K562 (cell line): ENCODE measurements around the gene CNNM4.

Source experiments
- CTCF ChIP-seq, 3 experiments: IDR thresholded peaks in 2 of 3; conservative IDR thresholded peaks in 1 of 3; 2 replicates each; pipeline ENCODE4 v1.5.1; 2011 to 2012; ENCODE audit warnings: low read length in 3 of 3, mild to moderate bottlenecking in 3 of 3, control low read depth in 2 of 3, improper control_type of control experiment in 1 of 3, inconsistent platforms in 1 of 3, low read depth in 1 of 3, mixed read lengths in 1 of 3, moderate library complexity in 1 of 3; ENCODE audit not compliant: insufficient read depth in 2 of 3
- FOXA1 ChIP-seq: fragments of 450-650 bp; IDR thresholded peaks from 2 replicates; pipeline ENCODE4 v1.6.1; 2016; ENCODE audit warnings: mild to moderate bottlenecking, borderline replicate concordance
- MCM2 ChIP-seq: fragments of 450-650 bp; IDR thresholded peaks from 2 replicates; pipeline ENCODE4 v1.6.1; 2017; ENCODE audit warnings: low read depth, mild to moderate bottlenecking
- REST ChIP-seq, 2 experiments: fragments of 450-650 bp; formaldehyde crosslinking in 1 of 2; IDR thresholded peaks; 2 replicates each; pipeline versions ENCODE4 v1.4.0 to v1.6.1; 2014 to 2020; ENCODE audit warnings: mild to moderate bottlenecking in 2 of 2, borderline replicate concordance in 1 of 2, low read depth in 1 of 2
- SETDB1 ChIP-seq: IDR thresholded peaks from one replicate; pipeline ENCODE4 v1.6.1; 2012; ENCODE audit warnings: low read length, control low read depth, inconsistent platforms
- SP1 ChIP-seq: sonication (generic); formaldehyde crosslinking; IDR thresholded peaks from 2 replicates; pipeline ENCODE4 v1.8.1; 2022; ENCODE audit warnings: mild to moderate bottlenecking, missing genetic modification reagents

GRCh38 chr2:96819876-96820511 lies 59.3 kb downstream of the CNNM4 start:
- TF ChIP-seq SETDB1 (no peak), CTCF (IDR thresholded peaks at IDR 0.05 in 2 of 3, conservative IDR thresholded peaks at IDR 0.05 in 1 of 3; ENCODE audit: insufficient read depth in 2 of 3, low read depth in 1 of 3, low read length in 3 of 3) (0 out of 6 replicates have a peak, but pooled peaks of 1 of the 3 experiments have one; percentile 1), REST (IDR thresholded peaks at IDR 0.05; ENCODE audit: borderline replicate concordance) (no peak), REST (CRISPR knock-in tag; IDR thresholded peaks at IDR 0.05; ENCODE audit: low read depth) (no peak), FOXA1 (no peak), MCM2 (no peak), SP1 (no peak)
